IPS DF 4.7 (cell line): ENCODE results near the gene KIF3B.
"Not testable (repeated sequence)": the region's sequence is repeated elsewhere in the genome, so short reads cannot be mapped to it uniquely, and the experiment has no call there.

ENCODE experiments used
- DNase-seq: peaks from one replicate; pipeline ENCODE4 v3.0.0-alpha.2; 2013; ENCODE audit warnings: low spot score; ENCODE audit errors: extremely low read depth

The KIF3B gene

DNA sequence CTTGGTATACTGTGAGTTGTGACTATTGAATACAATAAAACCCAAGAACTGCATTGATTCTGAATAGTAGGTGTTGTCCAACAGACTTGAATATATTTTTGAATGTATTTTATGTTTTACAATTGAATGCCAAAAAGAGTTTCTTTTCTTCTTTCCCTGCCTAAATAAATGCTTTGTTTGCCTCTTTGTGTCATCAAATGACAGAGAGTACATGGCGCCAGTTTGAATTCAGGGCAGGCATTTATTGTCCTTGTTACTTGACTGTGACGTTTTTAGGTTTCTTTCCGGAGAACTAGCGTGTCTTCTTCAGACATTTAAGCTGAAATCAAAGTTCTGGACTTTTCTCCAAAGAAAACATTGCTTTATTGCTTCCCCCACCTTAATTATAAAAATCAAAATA lies 16.6 kb downstream of the KIF3B start:
- no peak for DNase-seq

DNA sequence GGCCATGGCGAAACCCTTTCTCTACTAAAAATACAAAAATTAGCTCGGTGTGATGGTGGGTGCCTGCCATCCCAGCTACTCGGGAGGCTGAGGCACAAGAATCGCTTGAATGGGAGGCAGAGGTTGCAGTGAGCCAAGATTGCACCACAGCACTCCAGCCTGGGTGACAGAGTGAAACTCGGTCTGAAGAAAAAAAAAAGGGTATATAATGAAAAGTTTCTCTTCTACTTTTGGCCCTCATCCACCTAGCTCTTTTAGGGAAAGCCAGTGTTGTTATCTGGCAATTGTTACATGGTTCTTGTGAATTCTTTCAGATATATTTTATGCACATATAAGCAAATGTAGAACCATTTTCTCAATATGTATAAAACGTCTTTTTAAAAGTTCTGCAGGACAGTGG lies 19.0 kb downstream of the KIF3B start:
- no peak for DNase-seq

DNA sequence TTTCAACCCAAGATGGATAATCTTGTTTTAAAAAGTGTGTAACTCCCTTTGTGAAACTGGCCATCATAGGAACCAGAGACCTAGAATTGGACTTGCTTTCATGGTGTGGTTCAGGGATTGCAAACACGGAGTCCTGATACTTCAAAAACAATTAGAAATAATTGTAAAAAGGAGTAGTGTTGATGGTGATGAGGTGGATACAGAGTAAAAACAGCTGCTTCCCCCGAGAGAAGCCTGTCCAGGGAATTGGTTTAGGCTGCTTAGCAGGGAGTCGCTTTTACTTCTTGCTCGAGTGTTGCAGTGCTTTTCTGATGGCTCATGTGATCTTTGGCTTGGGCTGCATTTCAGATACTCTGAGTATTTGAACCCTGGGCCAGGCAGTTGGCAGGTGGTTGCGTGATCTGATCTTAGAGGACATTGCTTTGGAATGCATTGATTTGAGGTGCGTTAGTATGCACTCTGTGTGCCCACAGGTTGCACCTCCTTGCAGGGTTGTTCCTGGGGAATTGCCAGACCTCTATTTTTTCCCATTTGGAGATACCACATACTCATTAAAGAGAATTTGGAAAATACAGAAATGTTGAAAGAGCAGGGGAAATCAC lies 19.5 kb downstream of the KIF3B start:
- no peak for DNase-seq

DNA sequence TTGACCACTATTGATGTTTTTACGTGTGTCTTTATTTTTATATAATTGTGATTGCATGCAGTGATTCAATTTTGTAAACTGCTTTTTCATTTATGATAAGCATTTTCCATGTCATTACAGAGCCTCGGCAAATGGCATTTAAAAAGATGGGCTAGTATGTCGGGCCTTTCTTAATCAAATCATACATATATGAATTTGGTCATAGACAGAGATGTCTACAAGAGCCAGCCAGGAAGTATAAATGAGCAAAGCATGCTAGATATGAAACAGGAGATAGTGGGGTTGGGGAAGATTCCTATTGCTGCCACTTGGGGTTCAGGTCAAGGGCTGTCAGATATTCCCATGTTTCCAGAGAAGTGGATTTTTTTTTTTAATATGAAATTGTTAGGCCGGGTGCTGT lies 20.0 kb downstream of the KIF3B start:
- DNase-seq: no peak

DNA sequence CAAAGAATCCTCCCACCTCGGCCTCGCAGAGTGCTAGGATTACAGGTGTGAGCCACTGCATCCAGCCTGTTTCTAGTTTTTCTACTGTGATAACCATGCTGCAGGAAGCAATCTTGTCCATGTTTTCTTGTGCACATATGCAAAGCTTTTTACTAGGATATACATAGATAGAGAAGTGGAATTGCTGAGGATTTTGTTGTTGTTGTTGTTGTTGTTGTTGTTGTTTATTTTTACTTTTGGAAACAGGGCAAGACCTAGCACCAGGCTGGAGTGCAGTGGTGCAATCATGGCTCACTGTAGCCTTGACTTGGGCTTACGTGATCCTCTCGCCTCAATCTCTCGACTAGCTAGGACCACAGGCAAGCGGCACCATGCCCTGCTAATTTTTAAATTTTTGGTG lies 23.2 kb downstream of the KIF3B start:
- DNase-seq: no peak

DNA sequence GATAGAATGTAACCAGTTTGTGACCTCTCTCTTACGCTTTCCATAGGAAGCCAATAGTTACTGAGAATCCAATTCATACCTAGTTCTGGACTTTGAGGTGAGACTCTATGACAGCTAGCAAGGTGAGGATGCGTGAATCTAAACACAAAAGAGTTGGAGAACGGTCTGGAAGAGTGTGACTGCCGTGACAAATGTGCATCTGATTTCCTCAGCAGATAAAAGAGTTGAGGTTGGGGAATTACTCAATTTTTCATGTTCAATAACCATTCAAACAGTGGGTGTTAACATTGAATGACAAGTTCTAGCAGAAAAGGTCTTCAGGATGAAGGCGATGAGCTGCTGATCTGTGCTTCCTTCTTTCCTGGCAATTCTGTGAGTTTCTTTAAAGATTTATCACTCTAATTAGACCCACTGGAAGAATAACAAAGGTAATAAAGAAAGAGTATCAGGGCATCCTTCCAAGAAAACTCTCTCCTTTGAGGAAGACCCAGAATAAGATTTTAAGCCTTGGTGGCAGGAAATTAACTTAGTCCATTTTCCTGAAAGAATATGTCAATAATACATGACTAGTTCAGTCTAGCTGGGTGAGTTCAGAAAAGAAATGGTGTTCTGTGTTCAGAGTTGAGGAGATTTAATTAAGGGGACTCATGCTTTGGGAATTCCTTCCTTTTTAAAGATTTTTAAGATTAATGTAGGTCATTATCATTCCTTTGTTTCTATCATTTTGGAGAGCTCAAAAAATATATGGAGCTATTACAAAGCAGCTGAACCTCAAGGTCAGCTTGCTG lies 24.5 kb downstream of the KIF3B start:
- no peak for DNase-seq

DNA sequence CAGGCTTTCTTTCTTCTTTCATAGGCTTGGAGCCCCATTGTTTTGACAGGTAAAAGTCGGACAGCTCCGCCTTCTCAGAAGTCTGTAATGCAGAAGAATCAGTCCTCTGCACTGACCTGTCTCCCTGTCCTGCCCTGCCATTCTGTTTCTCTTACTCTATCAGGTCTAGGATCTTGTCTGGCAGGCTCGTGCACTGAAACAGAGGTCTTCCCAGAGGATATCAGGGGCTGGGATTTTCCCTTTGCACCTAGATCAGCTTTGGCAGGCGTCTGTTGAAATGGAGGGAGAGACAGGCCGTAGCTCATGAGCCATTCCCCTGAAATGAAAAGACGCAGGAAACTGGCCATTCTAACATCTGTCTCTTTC lies 25.0 kb downstream of the KIF3B start:
- DNase-seq: no peak

DNA sequence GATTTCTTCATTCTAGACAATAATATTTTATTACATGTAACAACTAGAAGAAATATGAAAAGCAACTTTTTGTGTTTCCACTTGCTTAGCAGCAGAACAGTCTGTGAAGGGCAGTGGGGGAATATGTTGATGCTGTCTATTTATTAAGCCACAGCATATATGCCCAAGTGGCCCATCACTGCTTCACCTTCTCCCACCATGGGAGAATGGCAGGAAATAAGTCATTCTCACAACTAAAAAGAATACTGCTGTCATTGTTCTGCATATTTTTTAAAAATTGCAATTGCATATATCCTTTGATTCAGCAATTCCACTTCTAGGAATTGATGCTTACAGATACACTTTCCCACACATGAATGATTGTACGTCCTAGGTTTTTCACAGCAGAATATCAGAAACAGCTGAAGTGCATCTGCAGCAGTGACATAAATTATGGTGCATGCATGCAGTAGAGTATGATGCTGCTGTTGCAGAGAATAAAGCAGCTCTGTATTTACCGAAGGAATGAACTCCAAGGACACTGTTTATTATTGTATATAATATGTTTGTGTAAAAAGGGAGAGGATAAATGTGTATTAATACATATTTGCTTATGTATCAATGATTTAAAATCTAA lies 26.8 kb downstream of the KIF3B start:
- no peak for DNase-seq

DNA sequence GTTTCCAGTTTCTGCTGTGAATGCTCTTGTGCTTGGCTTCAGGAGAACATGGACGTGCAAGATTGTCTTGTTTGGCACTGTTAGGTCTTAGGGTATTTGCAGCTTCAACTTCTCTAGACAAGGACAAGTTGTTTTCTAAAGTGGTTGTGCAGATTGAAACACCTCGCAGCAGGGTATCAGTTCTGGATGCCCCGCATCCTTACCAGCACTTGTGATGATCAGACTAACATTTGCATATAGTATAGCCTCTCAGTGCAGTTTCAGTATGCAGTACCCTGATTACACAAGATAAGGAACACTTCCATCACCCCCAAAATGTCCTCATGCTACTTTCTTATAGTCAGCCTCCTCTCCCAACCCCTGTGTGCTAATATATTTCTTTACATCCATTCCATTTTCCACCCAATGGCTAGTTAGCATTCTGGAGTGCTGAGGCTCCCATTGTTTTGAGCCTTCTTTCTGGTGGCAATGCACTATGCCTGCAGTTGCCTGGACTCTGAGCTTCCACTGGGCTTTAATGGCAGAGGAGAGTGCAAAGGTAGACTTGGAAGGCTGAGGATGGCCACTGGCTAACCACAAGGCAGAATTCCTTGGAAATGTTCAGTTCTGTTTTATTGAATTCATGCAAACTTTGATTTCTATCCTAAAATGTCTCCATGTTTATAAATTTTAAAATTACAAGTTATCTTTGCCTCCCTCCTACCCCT lies 35.4 kb downstream of the KIF3B start:
- no peak for DNase-seq

DNA sequence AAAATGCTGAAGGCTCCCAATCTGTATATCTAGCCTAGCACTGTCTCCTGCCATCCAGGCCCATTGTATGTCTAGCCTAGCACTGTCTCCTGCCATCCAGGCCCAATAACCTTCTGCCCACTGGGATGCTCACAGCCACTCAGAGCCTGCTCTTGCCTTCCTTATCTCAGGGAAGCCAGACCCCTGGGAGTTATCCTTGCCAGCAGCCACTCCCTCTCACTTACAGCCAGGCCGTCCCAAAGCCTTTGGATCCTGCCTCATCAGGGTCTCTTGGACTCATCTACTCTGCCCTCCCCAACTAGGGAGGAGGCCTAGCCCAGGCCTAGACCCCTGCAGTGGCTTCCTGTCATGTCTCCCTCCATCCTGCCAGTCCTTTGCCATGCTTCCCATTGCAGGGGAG lies 37.3 kb downstream of the KIF3B start:
- no peak for DNase-seq

DNA sequence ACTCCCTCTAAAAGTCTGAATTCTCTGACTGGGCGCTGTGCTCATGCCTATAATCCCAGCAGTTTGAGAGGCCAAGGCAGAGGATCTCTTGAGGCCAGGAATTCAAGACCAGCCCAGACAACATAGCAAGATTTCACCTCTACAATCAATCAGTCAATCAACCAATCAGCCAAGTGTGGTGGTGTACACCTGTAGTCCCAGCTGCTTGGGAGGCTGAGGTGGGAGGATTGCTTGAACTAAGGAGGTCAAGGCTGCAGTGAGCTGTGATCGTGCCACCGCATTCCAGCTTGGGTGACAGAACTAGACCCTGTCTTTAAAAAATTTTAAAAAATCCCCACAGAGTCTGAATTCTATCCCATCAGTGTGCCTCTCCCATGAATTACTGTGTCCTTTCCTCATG lies 37.9 kb downstream of the KIF3B start:
- no peak for DNase-seq

DNA sequence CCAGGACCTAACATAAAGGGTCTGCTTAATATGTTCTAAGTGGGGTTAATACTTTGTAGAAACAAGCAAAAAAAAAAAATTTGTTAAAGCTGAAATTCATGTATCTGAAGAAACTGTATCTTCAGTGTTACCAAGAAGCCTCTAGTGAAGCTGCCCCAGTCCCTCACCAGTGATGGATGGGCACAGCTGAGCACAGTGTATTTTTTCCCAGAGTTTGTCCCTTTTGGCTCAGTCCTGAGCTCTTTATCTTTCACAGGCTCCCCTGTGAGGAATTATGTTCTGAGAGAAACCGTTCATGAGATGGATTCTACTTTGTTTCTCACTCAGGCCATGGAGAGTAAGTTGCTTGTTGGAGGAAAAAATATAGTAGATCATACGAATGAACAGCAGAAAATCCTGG lies 38.4 kb downstream of the KIF3B start:
- DNase-seq: no peak

DNA sequence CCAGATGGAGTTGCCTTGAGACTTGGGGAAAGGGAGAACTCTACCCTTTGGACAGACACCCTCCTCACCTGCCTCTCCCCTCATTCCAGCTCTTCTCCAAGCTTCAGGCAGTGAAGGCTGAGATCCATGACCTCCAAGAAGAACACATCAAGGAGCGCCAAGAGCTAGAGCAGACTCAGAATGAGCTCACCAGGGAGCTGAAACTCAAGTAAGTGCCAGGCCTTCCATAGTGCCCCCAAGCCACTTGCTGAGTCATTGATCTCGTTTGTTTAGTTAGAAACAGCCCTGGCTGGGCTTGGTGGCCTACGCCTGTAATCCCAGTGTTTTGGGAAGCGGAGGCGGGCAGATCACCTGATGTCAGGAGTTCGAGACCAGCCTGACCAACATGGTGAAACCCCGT lies 39.2 kb downstream of the KIF3B start:
- no peak for DNase-seq

DNA sequence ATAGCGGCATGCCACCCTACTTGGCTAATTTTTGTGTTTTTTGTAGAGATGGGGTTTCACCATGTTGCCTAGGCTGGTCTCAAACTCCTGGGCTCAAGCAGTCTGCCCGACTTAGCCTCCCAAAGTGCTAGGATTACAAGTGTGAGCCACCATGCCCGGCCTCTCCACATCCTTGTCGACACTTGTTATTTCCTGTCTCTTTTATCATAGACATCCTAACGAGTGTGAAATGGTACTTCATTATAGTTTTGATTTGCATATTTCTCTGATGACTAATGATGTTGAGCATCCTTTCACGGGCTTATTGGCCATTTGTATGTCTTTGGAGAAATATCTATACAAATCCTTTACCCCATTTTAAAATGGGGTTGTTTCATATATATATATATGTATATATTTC lies 41.6 kb downstream of the KIF3B start:
- DNase-seq: no peak

DNA sequence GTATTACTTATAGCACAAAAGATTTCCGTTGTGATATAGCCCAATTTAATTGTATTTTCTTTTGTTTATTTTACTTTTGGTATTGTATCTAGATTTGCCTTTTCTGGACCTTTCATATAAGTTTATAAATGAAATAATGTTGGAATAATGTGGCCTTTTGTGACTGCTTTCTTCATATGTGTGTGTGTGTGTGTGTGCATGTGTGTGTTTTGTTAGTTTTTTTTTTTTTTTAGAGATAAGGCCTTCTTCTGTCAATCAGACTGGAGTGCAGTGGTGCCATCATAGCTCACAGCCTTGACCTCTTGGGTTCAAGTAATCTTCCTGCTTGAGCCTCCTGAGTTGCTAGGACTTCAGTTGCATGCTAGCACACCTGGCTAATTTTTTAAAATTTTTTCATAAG lies 42.9 kb downstream of the KIF3B start:
- no peak for DNase-seq

DNA sequence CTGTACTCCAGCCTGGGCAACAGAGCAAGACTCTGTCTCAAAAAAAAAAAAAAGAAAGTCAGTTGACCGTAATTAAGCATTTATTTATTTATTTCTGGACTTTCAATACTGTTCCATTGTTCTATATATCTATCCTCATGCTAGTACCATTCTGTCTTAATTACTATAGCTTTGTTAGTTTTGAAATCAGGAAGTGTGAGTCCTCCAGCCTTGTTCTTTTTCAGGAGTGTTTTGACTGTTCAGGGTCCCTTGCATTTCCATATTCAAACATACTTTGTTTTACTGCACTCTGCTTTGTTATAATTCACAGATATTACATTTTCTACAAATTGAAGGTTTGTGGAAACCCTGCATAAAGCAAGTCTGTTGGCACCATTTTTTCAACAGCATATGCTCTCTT lies 43.9 kb downstream of the KIF3B start:
- DNase-seq: no peak

DNA sequence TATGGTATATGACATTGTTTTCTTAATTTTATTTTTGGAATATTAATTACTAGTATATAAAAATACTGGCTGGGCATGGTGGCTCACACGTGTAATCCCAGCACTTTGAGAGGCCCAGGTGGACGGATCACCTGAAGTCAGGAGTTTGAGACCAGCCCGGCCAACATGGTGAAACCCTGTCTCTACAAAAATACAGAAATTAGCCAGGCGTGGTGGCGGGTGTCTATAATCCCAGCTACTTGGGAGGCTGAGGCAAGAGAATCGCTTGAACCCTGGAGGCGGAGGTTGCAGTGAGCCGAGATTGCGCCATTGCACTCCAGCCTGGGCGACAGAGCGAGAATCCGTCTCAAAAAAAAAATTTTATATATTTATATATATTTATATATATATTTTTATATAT lies 44.8 kb downstream of the KIF3B start:
- not testable (repeated sequence) for DNase-seq

DNA sequence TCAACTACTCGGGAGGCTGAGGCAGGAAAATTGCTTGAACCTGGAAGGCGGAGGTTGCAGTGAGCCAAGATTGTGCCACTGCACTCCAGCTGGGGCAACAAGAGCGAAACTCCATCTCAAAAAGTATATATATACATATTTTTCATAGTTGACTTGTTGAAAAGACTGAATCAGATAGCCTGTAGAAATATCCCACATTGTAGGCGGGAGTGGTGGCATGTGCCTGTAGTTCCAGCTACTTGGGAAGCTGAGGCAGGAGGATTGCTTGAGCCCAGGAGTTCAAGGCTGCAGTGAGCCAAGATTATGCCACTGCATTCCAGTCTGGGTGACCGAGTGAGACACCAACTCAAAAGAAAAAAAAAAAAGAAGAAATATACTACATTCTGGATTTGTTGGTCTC lies 46.3 kb downstream of the KIF3B start:
- DNase-seq: not testable (repeated sequence)

DNA sequence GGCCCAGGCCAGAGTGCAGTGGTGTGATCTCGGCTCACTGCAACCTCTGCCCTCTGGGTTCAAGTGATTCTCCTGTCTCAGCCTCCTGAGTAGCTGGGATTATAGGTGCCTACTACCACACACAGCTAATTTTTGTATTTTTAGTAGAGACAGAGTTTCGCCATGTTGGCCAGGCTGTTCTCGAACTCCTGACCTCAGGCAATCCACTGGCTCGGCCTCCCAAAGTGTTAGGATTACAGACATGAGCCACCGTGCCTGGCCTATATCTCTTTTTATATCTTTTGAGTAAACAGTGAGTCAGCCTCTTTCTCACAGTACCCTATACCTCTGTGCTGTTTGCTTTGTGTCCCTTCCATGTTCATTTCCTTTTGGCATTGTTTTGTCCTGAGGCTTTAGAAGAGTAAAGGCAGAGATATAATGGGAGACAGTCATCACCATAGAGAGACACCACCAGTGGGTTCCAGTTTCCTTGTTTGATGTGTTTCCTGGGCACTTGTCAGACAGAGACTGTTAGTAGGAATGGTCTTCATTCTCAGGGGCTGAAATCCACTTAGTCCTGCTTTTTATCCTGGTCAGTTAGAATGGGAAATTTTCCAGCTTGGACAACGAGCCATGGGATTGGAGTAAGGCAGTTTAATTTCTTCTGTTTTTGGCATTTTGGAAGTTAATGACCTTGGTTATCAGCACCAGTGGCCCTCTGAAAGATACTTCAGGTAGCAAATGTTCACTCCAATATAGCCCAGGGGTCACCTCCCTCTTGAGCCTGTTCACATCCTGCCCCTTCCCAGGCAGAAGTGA lies 48.5 kb downstream of the KIF3B start:
- no peak for DNase-seq

DNA sequence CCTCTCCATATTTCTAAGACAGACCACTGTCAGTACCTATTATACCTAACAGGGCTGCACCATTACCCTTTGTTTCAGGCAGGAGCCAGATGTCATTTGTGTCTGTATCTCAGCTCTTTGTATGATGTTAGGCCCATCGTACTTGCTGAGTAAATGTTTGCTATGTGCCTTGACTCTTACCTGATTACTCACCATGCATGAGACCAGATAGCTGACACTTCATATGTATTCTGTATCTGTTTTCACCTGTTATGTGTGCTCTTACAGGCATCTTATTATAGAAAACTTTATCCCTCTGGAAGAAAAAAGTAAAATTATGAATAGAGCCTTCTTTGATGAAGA lies 49.0 kb downstream of the KIF3B start:
- no peak for DNase-seq

DNA sequence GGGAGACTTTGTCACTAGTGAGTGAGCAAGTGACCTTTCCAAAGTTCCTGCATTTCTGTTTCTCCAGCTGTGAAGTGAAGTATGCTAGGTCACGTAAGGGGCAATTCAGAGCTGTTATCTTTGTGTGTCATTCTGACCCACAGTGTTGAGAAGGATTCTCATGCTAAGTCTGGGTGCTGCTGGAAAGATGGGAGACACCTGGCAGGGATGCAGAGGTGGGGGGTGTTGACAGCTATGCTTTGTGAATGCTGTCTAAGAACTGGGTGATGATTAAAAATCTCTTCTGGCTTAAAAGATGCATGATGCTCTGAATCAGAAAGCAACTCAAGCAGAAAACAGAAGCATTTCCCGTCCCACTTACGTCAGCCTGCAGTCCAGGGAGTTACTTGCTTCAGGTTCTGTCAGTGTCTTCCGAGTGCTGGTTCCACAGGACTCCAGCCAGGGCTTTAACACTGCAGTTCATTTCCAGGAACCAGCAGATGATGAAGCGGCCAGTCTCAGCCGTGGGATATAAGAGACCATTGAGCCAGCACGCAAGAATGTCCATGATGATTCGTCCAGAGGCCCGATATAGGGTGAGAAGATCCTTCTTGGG lies 49.7 kb downstream of the KIF3B start:
- DNase-seq: no peak
